Measurements from ENCODE around the gene LSMEM2. TPM values are rescaled to one million over a fixed set of nuclear protein-coding genes. Genes with fewer than 3 reads are reported as not detected.

Gene LSMEM2
- total and polyA plus RNA-seq, 2 of the 8 experiments (the other 6 are each of a cell fraction or from before 2014, with no cell fraction given), result 0.58 to 0.68 TPM

DNA sequence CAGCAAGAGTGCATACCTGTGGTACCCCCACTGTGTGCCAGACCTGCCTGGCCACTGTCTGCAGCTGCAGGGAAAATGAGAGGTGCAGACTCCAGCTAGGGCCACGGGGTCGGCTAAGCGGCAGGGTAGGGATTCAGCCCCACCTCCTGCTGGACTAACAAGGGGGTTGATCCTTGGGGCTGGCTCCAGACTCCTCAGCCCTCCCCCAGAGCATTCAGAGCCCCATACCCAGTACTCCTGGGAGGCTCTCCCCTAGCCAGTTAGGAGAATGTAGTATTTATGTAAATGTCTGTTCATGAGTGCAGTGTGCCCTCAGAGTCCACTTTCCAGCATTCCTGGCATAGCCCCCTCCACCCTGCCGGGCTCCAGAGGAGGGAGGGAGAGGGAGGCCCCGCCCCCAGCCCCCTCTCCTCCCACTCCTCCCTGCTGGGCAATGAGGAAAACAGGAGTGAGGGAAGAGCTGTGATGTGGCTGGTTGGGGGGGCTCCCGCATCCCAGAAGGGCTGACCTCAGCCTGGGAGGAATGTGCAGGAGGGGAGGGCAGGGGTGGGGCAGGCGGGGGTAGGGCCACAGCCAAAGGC is 14.4 kb upstream of the LSMEM2 start:
- H3K23ac ChIP-seq (ENCODE audit: insufficient read length), result no peak overlapping the region
- WGBS, 2 experiments (ENCODE audit: extremely low coverage in 1 of 2, insufficient coverage in 1 of 2, insufficient read length in 1 of 2, insufficient replicate concordance in 2 of 2, low coverage in 1 of 2, low lambda C conversion rate in 2 of 2, missing lambda C conversion rate in 1 of 2), result 6% methylated on average over 5 of the region's 7 CpGs; no CpG with 5 or more reads in 1 of the 2 experiments
- H3K23me2 ChIP-seq (ENCODE audit: low read depth, low read length), result peaks cover 4% of the 10 kb centered on the region; the same call in 1 of the 2 replicates
- no peaks in the 10 kb centered on the region for H3K79me2 ChIP-seq (ENCODE audit: control insufficient read depth in 1 of 2, insufficient read depth in 2 of 2, low read length in 2 of 2)
- ChIA-PET CTCF (ENCODE audit: partially characterized antibody) (interaction anchor here (0.6 to 53.5 kb wide), 17 partner anchors 8 to 463 kb away, joined by 3 to 2149 read pairs (median 5); partner anchors contain the start of genes GNAI2, GNAT1, HYAL2 and LSMEM2), POLR2A (ENCODE audit: partially characterized antibody) (interaction anchor here (0.6 to 3.5 kb wide), 29 partner anchors 8 to 585 kb away, joined by 3 to 19 read pairs (median 5); partner anchors contain the start of genes GNAI2, HYAL2, HYAL3 and LSMEM2)
- H3K27ac ChIP-seq (ENCODE audit: low read depth, low read length), result peak overlapping the region; percentile 69; the same call in 1 of the 2 replicates
- FAIRE-seq (no peak), DNase-seq (ENCODE audit: low read depth in 1 of 2, low spot score in 2 of 2) (peak; percentile 85 to 94)
- H3K14ac ChIP-seq (ENCODE audit: insufficient read length), result no peak overlapping the region
- peaks cover 0 to 1% of the 10 kb centered on the region in 2 experiments for H4K20me1 ChIP-seq (replicated peaks in 1 of 2; ENCODE audit: control insufficient read depth in 1 of 2, insufficient read depth in 2 of 2, low read length in 2 of 2)
- peak overlapping the region; percentile 69 for H4K5ac ChIP-seq (ENCODE audit: insufficient read length, low read depth, low read length)
- no peak overlapping the region for H2BK15ac ChIP-seq (ENCODE audit: low read length)
- H2AK5ac ChIP-seq (ENCODE audit: low read depth, low read length), result no peak overlapping the region; the same call in 1 of the 2 replicates
- H2BK5ac ChIP-seq (ENCODE audit: low read depth, low read length), result peak overlapping the region; percentile 86
- peak overlapping the region; percentile 42 for H3K56ac ChIP-seq (replicated peaks; ENCODE audit: insufficient read length, low read depth, low read length)
- H3K36me3 ChIP-seq (ENCODE audit: control insufficient read depth in 2 of 4, insufficient read depth in 4 of 4, low read length in 3 of 4), result no peaks in the 10 kb centered on the region
- H3K9ac ChIP-seq (replicated peaks in 1 of 4; ENCODE audit: extremely low read depth in 1 of 4, low read depth in 3 of 4, low read length in 3 of 4), result no peak overlapping the region; a peak in 1 of 7 replicates
- H3K4me2 ChIP-seq (ENCODE audit: insufficient read depth in 1 of 2, low read depth in 2 of 2, low read length in 2 of 2), result peak overlapping the region; percentile 46 to 58
- no peak overlapping the region for H3K4ac ChIP-seq (replicated peaks; ENCODE audit: insufficient read length, low read depth, low read length)
- H3K4me3 ChIP-seq (ENCODE audit: extremely low read depth in 1 of 4, insufficient read depth in 2 of 4, low read depth in 3 of 4, low read length in 4 of 4), result peak overlapping the region in 2 of 4 experiments; percentile 1 to 19; a peak in 1 of 8 replicates
- peak overlapping the region; percentile 99 for H2BK12ac ChIP-seq (ENCODE audit: low read depth, low read length)
- peak overlapping the region; percentile 97; the same call in 1 of the 2 replicates for H2BK20ac ChIP-seq (ENCODE audit: low read length)
- H3K79me1 ChIP-seq (ENCODE audit: low read depth, low read length), result no peaks in the 10 kb centered on the region
- no peaks in the 10 kb centered on the region; a peak in 2 of 7 replicates for H3K27me3 ChIP-seq (replicated peaks in 1 of 4; ENCODE audit: control insufficient read depth in 3 of 4, extremely low read depth in 1 of 4, insufficient read depth in 3 of 4, low read length in 3 of 4)
- H4K91ac ChIP-seq (replicated peaks; ENCODE audit: insufficient read length, low read length), result peak overlapping the region; percentile 75
- H2BK120ac ChIP-seq (replicated peaks; ENCODE audit: low read depth, low read length), result peak overlapping the region; percentile 36
- no peak overlapping the region for H2AFZ ChIP-seq (ENCODE audit: low read length)
- no peaks in the 10 kb centered on the region for H3K9me3 ChIP-seq (ENCODE audit: insufficient read depth in 2 of 2, low read depth in 1 of 2, low read length in 1 of 2)
- H4K8ac ChIP-seq (ENCODE audit: extremely low read depth, insufficient read depth, low read length), result peak overlapping the region; percentile 88
- peaks cover 0 to 59% (median 46%) of the 10 kb centered on the region in 4 experiments; a peak in 6 of 7 replicates for H3K4me1 ChIP-seq (replicated peaks in 1 of 4; ENCODE audit: control insufficient read depth in 3 of 4, insufficient read depth in 4 of 4, low read length in 3 of 4)
- H3K18ac ChIP-seq (ENCODE audit: extremely low read depth, low read length), result peak overlapping the region; percentile 80
- TF ChIP-seq CEBPB (IDR thresholded peaks at IDR 0.05; ENCODE audit: low read depth, low read length) (no peak), BCL11A (IDR thresholded peaks at IDR 0.05; ENCODE audit: low read depth in 2 of 2, low read length in 2 of 2) (no peak), TBP (IDR thresholded peaks at IDR 0.05; ENCODE audit: low read depth, low read length) (no peak), NRF1 (IDR thresholded peaks at IDR 0.05; ENCODE audit: low read depth, low read length) (no peak), EP300 (IDR thresholded peaks at IDR 0.05; ENCODE audit: borderline replicate concordance in 1 of 2, low read depth in 2 of 2, low read length in 2 of 2) (peak; percentile 46 to 61; a peak in 2 of 3 replicates), CREB1 (IDR thresholded peaks at IDR 0.05) (peak; percentile 80), ATF3 (IDR thresholded peaks at IDR 0.05; ENCODE audit: insufficient read depth, low read depth, low read length) (no peak), SIX5 (IDR thresholded peaks at IDR 0.05; ENCODE audit: low read depth, low read length) (no peak), JUN (IDR thresholded peaks at IDR 0.05; ENCODE audit: low read depth, low read length) (peak; percentile 98), GABPA (IDR thresholded peaks at IDR 0.05; ENCODE audit: borderline replicate concordance, insufficient read depth, low read length) (no peak), TEAD4 (IDR thresholded peaks at IDR 0.05; ENCODE audit: low read depth, low read length) (peak; percentile 91)
